Fibroblast of peridontal ligament (primary cell): ENCODE results near the gene SLBP.

Source experiments
- DNase-seq: peaks from one replicate; pipeline ENCODE4 v3.0.0-alpha.2; 2010; ENCODE audit errors: extremely low read depth

The SLBP gene

DNA sequence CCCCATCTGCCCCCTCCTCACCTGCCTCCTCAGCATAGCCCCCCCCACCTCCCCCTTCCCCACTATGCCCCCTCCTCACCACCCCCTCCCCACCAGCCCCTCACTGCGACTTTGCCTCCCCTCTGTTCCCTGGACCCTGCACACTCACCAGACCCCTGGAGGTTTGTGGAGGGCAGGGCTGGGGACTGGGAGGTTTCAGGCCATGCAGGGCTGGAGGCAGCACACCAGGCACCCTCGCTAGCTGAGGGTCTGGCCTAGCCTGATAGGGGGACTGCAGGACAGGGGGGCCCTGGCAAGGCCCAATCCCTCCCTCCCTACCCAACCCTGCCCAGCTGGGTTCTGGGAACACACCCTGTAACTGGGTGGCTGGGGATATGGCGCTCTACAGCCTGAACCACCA lies 37.3 kb upstream of the SLBP start:
- DNase-seq, result no peak

DNA sequence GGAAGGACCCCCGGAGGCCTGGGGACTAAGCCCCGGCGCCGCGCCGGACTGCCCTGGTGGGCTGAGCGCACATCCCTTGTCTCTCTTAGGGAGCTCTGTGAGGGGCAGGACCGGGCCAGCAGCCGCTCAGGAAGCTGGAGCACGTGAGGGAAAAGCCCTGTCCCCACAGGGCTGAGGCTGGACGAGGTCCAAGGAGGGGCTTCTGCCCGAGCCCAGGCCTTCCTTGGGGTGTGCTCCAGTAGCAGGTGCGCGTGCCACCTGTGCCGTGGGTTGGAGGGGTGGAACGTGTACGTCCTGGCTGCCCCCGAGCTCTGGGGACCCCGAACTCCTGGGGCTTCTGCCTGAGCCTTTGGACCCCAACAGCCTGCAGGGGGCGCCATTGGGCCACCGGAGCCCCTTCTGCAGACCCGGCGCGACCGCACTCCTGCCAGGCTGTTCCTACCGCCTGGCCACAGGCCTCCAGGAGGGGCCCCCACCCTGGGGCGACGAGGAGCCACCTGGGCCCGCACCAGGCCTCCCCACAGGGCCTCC lies 36.4 kb upstream of the SLBP start:
- peak; percentile 45 for DNase-seq

DNA sequence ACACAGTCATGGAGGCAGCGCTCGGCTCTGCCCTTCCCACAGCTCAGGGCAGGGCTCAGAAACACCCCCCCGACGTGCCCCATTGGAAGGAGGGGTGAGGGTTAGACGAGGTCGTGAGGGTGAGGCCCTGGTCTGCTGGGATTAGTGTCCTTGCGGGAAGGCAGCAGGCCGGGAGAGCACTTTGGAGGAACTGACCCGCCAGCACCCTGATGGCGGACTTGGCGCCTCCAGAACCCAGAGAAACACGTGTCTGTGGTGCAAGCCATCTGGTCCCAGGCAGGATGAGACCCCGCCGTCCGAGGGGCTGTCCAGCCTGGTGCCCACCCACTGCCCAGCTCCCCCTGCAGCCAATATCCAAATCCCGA lies 35.5 kb upstream of the SLBP start:
- no peak for DNase-seq

GRCh38 chr4:1746919-1747602 lies 34.9 kb upstream of the SLBP start:
- no peak for DNase-seq

DNA sequence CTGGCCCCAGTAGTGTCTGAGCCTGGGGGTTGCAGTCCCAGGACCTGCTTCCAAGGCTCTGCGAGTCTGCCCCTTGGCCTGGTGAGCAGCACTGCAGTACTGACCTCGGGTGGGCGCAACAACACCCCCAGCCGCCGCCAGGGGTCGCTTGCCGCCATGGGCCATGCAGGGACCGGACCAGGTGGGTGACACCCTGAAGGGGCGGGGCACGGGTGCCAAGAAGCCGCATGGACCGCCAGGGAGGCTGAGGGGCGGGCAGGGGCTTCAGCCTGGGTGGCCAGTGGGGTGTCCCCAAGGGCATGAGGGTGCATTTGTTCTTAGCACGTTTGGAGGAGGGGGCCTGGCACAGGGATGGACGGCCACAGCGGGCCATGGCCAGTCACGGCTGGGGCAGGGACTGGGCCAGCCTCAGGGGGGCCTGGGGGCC lies 34.2 kb upstream of the SLBP start:
- DNase-seq, result peak; percentile 36

DNA sequence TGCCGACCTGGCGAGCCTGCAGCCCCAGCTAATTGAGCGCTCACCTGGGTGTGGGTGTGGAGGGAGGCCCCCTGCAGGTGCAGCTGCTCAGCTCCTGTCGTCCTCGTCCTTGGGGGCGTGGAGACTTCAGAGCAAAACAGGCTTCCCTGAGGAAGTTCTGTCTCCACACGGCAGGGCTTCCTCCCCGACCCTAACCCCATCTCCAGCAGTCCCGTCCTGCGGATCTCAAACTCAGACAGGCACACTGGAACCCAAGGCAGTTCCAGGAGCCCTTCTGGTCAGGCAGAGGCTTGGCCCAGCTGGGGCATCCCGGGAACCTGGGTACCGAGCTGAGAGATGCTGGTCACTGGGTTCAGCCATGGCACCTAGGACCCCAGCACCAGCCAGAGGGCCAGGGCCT lies 33.6 kb upstream of the SLBP start:
- DNase-seq, result no peak

DNA sequence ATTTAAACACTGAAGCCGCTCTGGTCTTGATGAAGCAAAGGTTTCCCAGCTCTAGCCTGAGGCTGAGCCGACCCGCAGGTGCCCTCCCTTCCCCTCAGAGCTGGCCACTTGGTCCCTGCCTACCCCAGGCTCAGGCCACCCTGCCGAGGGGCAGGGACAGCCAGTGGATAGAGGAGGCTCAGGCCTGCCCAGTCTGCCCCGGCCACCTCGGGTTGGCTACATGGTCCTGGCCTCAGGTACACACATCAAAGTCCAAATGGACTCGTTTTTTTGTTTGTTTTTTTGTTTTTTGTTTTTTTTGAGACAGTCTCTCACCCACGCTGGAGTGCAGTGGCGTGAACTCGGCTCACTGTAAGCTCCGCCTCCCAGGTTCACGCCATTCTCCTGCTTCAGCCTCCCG lies 33.0 kb upstream of the SLBP start:
- no peak for DNase-seq

GRCh38 chr4:1744552-1744951 lies 32.4 kb upstream of the SLBP start:
- DNase-seq, result no peak

- no peak for DNase-seq
These were observed 31.9 kb upstream of the SLBP start for GRCh38 chr4:1743975-1744374.

GRCh38 chr4:1743551-1743950 lies 31.4 kb upstream of the SLBP start:
- no peak for DNase-seq

GRCh38 chr4:1741208-1741607 lies 29.1 kb upstream of the SLBP start:
- no peak for DNase-seq

DNA sequence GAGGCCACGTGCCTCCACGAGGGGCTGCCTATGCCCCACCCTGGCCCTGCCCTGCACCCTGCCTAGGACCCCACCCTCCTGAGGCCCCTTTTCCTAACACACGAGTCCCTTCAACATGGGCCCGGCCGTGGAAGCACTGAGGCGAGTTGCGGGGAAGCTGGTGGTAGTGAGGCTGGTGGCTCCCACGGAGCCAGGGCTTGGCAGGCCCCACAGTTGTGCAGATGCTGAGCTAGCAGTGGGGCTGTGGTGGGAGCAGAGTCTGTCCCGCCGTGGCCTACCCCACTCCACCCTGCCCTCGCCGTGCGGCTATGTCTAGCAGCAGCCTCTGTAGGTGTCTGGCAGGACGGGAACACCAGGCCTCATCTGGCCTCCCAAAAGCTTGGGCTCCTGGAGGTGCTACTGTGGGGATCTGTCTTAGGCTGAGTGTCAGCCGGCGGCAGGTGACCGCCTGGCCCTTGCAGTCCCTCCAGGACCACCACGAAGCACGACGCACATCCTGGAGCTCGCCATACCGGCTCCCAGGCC lies 28.0 kb upstream of the SLBP start:
- DNase-seq, result no peak

- no peak for DNase-seq
These were observed 27.2 kb upstream of the SLBP start for GRCh38 chr4:1739358-1739757.

GRCh38 chr4:1738410-1738809 lies 26.3 kb upstream of the SLBP start:
- no peak for DNase-seq

DNA sequence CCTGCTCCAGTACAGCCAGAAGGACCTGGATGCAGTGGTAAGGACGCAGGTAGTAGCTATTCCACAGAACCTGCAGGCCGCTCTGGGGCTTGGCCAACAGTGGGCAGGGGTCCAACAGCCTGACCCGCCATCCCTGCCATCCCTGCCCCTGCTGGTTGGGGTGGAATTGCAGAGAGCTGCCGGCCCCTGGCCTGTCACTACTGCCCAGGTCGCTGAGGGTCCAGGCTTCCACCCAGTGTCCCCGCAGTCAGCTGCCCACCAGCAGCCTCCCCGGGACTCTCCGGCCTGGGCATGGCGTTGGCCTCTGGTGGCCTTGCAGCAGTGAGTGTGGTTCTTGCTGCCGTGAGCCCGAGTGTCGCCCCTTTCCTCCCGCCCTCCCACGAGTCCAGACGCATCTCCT lies 25.5 kb upstream of the SLBP start:
- DNase-seq, result no peak

DNA sequence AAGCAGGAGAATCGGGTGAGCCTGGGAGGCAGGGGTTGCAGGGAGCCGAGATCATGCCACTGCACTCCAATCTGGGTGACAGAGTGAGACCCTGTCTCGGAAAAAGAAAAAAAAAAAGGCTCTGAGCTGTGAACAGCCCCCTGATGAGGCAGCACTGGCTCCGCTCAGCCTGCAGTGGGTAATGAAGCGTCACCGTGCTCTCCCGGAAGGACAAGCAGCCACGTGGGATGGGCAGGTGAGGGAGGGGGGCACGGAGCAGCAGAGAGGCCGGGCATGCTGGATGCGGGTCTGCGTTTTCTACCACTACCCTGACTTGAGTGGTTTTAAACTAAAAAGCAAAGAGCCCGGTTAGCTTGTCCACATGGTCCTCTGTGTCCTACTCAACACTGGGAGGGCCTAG lies 24.7 kb upstream of the SLBP start:
- no peak for DNase-seq

DNA sequence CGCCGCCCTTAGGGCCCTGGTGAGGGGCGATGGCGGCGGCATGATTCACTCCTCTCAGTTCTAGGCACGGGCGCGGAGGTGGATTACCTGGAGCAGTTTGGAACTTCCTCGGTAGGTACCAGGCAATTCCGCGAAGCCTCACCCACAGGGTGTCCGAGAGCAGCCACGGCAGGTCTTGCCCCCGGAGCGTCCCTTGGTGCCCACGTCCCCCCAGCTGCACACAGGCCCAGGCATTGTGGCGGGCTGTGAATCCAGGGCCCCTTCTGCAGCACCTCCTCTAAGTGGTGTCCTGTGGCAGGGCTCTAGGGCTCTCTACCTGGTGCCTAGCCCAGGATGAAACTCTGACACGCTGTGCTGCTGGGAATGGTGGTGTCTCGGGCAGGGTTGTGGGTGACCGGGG lies 23.1 kb upstream of the SLBP start:
- no peak for DNase-seq

GRCh38 chr4:1732911-1733310 lies 20.8 kb upstream of the SLBP start:
- DNase-seq, result no peak

GRCh38 chr4:1731180-1731579 lies 19.1 kb upstream of the SLBP start:
- no peak for DNase-seq

- DNase-seq, result no peak
These were observed 18.5 kb upstream of the SLBP start for GRCh38 chr4:1730532-1731135.

DNA sequence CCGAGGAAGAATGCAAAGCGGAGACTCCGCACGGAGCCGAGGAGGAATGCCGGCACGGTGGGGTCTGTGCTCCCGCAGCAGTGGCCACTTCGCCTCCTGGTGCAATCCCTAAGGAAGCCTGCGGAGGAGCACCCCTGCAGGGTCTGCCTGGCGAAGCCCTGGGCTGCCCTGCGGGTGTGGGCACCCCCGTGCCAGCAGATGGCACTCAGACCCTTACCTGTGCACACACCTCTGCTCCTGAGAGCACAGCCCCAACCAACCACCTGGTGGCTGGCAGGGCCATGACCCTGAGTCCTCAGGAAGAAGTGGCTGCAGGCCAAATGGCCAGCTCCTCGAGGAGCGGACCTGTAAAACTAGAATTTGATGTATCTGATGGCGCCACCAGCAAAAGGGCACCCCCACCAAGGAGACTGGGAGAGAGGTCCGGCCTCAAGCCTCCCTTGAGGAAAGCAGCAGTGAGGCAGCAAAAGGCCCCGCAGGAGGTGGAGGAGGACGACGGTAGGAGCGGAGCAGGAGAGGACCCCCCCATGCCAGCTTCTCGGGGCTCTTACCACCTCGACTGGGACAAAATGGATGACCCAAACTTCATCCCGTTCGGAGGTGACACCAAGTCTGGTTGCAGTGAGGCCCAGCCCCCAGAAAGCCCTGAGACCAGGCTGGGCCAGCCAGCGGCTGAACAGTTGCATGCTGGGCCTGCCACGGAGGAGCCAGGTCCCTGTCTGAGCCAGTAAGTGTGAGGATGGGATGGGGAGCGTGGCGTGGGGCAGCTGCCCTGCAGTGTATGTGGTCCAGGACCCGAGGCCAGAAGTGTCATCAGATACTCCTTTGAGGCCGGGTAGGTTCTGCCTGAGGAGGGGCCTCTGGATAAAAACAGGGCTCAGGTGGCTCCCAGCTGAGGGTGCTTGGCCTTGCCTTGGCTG lies 16.2 kb upstream of the SLBP start:
- DNase-seq, result no peak
